ENCODE measurements around the gene AK5.

The AK5 gene

DNA sequence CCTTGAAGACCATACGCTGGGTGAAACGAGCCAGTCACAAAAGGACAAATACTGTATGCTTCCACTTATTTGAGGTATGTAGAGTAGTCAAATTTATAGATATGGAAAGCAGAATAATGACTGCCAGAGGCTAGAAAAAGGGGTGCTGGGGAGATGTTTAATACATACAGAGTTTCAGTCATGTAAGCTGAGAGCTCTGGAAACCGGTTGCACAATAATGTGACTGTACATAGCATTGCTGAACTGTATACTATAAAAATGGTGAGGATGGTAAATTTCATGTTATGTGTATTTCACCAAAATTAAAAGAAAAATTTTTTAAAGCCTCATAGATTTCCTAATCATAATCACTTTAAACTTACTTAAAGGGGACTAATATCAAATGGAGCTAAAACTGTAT, 289.8 kb downstream of the AK5 start:
- no peak overlapping the region for H2AFZ ChIP-seq (ENCODE audit: low read depth, low read length)
- no peak for TF ChIP-seq CTCF (IDR thresholded peaks at IDR 0.05; ENCODE audit: low read depth, low read length)
- TF ChIP-seq EZH2phosphoT487 (IDR thresholded peaks at IDR 0.05; ENCODE audit: low read depth): no peak
- peaks cover 2% of the 10 kb centered on the region for H3K36me3 ChIP-seq (replicated peaks; ENCODE audit: low read depth, low read length)

DNA sequence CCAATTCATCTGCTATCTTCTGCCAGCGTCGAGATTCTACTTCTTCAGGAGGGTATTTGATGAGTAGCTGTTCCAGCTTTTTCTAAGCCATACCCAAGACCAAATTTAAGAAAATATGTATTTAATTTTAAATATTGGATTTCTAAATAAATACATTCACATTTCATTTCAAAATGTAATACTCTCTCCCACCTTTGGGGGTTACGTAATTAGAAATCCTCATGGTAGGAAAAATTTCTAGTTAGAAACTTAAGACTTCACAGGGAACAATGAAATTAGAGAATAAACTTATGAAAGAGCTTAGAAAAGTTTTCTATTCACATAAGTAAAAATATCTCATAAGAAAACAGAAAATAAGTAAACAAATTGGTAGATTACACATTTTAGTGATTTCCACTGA, 297.7 kb downstream of the AK5 start:
- H2AFZ ChIP-seq (ENCODE audit: low read depth, low read length): no peak overlapping the region
- H3K4me3 ChIP-seq (ENCODE audit: low read length): no peak overlapping the region
- no peak overlapping the region for H3K4me2 ChIP-seq (ENCODE audit: low read length)
- H3K9me3 ChIP-seq (ENCODE audit: insufficient read depth, low read length): no peaks in the 10 kb centered on the region
- H3K27me3 ChIP-seq (ENCODE audit: low read depth, low read length): no peaks in the 10 kb centered on the region
- TF ChIP-seq CTCF (IDR thresholded peaks at IDR 0.05; ENCODE audit: low read depth, low read length): no peak
- no peak for TF ChIP-seq EZH2phosphoT487 (IDR thresholded peaks at IDR 0.05; ENCODE audit: low read depth)
- no peaks in the 10 kb centered on the region for H3K79me2 ChIP-seq (ENCODE audit: low read length)
- H4K20me1 ChIP-seq (ENCODE audit: insufficient read depth, low read length): no peaks in the 10 kb centered on the region
- no peaks in the 10 kb centered on the region for H3K36me3 ChIP-seq (replicated peaks; ENCODE audit: low read depth, low read length)
- no peak overlapping the region for H3K27ac ChIP-seq (ENCODE audit: low read length)
- H3K9ac ChIP-seq (ENCODE audit: low read length): no peak overlapping the region
- peaks cover 16% of the 10 kb centered on the region for H3K4me1 ChIP-seq (ENCODE audit: low read length)

More for the DNA sequence above, 289.8 kb downstream of the AK5 start:
- Histone ChIP-seq H3K27ac (ENCODE audit: low read length) (no peak overlapping the region), H3K27me3 (ENCODE audit: low read depth, low read length) (no peaks in the 10 kb centered on the region), H3K9ac (ENCODE audit: low read length) (no peak overlapping the region), H3K9me3 (ENCODE audit: insufficient read depth, low read length) (no peaks in the 10 kb centered on the region), H3K79me2 (ENCODE audit: low read length) (no peaks in the 10 kb centered on the region), H4K20me1 (ENCODE audit: insufficient read depth, low read length) (no peaks in the 10 kb centered on the region), H3K4me3 (ENCODE audit: low read length) (no peak overlapping the region), H3K4me1 (ENCODE audit: low read length) (no peaks in the 10 kb centered on the region), H3K4me2 (ENCODE audit: low read length) (no peak overlapping the region)

GRCh38 chr1:77582905-77583304, 301.1 kb downstream of the AK5 start:
- no peak overlapping the region for H3K9ac ChIP-seq (ENCODE audit: low read length)
- peak overlapping the region; percentile 66 for H3K4me2 ChIP-seq (ENCODE audit: low read length)
- H3K4me1 ChIP-seq (ENCODE audit: low read length): peaks cover 16% of the 10 kb centered on the region
- no peaks in the 10 kb centered on the region for H3K36me3 ChIP-seq (replicated peaks; ENCODE audit: low read depth, low read length)
- H3K27me3 ChIP-seq (ENCODE audit: low read depth, low read length): no peaks in the 10 kb centered on the region
- peak overlapping the region; percentile 53 for H3K4me3 ChIP-seq (ENCODE audit: low read length)
- H3K27ac ChIP-seq (ENCODE audit: low read length): peak overlapping the region; percentile 22; the same call in 1 of the 2 replicates
- no peaks in the 10 kb centered on the region for H3K79me2 ChIP-seq (ENCODE audit: low read length)
- no peak overlapping the region for H2AFZ ChIP-seq (ENCODE audit: low read depth, low read length)
- TF ChIP-seq EZH2phosphoT487 (IDR thresholded peaks at IDR 0.05; ENCODE audit: low read depth) (no peak), CTCF (IDR thresholded peaks at IDR 0.05; ENCODE audit: low read depth, low read length) (no peak)
- H3K9me3 ChIP-seq (ENCODE audit: insufficient read depth, low read length): no peaks in the 10 kb centered on the region
- H4K20me1 ChIP-seq (ENCODE audit: insufficient read depth, low read length): no peaks in the 10 kb centered on the region

GRCh38 chr1:77583483-77583882, 301.7 kb downstream of the AK5 start:
- peak overlapping the region; percentile 53 for H3K4me3 ChIP-seq (ENCODE audit: low read length)
- peak overlapping the region; percentile 22; the same call in 1 of the 2 replicates for H3K27ac ChIP-seq (ENCODE audit: low read length)
- H3K4me2 ChIP-seq (ENCODE audit: low read length): peak overlapping the region; percentile 66
- no peak for TF ChIP-seq EZH2phosphoT487 (IDR thresholded peaks at IDR 0.05; ENCODE audit: low read depth)
- no peak for TF ChIP-seq CTCF (IDR thresholded peaks at IDR 0.05; ENCODE audit: low read depth, low read length)
- H3K4me1 ChIP-seq (ENCODE audit: low read length): peaks cover 16% of the 10 kb centered on the region
- no peaks in the 10 kb centered on the region for H4K20me1 ChIP-seq (ENCODE audit: insufficient read depth, low read length)
- no peaks in the 10 kb centered on the region for H3K9me3 ChIP-seq (ENCODE audit: insufficient read depth, low read length)
- no peaks in the 10 kb centered on the region for H3K79me2 ChIP-seq (ENCODE audit: low read length)
- no peaks in the 10 kb centered on the region for H3K36me3 ChIP-seq (replicated peaks; ENCODE audit: low read depth, low read length)
- no peak overlapping the region for H3K9ac ChIP-seq (ENCODE audit: low read length)
- H3K27me3 ChIP-seq (ENCODE audit: low read depth, low read length): no peaks in the 10 kb centered on the region
- no peak overlapping the region for H2AFZ ChIP-seq (ENCODE audit: low read depth, low read length)

Measured in OCI-LY3 (cell line).